Measurements from ENCODE around the gene CLPTM1L. TPM values are rescaled to one million over a fixed set of nuclear protein-coding genes. Genes with fewer than 3 reads are reported as not detected.

The CLPTM1L gene
- polyA plus RNA-seq, 1 donor from 2014 or later: 61.6 TPM

- no peaks in the 10 kb centered on the region for H3K27me3 ChIP-seq (ENCODE audit: insufficient read depth, low read depth, low read length)
- H4K20me1 ChIP-seq (ENCODE audit: insufficient read depth): no peaks in the 10 kb centered on the region
- no peaks in the 10 kb centered on the region for H3F3A ChIP-seq (ENCODE audit: insufficient read depth, low read length, poor library complexity, severe bottlenecking)
- no peaks in the 10 kb centered on the region for H3K79me2 ChIP-seq (replicated peaks; ENCODE audit: insufficient read depth, low read length)
- H3K9me3 ChIP-seq (ENCODE audit: low read length): peaks cover under 1% of the 10 kb centered on the region
- no peak overlapping the region for H2AFZ ChIP-seq (ENCODE audit: low read depth, low read length)
- no peak overlapping the region for H3K9ac ChIP-seq (ENCODE audit: low read length)
- H3K4me3 ChIP-seq (ENCODE audit: low read length): no peak overlapping the region
- no peak overlapping the region for H3K4me2 ChIP-seq (ENCODE audit: low read length)
- no peaks in the 10 kb centered on the region for H3K36me3 ChIP-seq (ENCODE audit: insufficient read depth, low read length)
- no peak overlapping the region for H3K27ac ChIP-seq (ENCODE audit: low read length)
- TF ChIP-seq RAD21 (conservative IDR thresholded peaks at IDR 0.05) (no peak), SMC3 (conservative IDR thresholded peaks at IDR 0.05; ENCODE audit: poor library complexity) (no peak), REST (IDR thresholded peaks at IDR 0.05; ENCODE audit: borderline replicate concordance) (no peak), MXI1 (conservative IDR thresholded peaks at IDR 0.05; ENCODE audit: poor library complexity, severe bottlenecking) (no peak), POLR2AphosphoS5 (IDR thresholded peaks at IDR 0.05) (no peak), CTCF (IDR thresholded peaks at IDR 0.05; ENCODE audit: poor library complexity, severe bottlenecking) (no peak), EP300 (conservative IDR thresholded peaks at IDR 0.05; ENCODE audit: poor library complexity, severe bottlenecking) (no peak), TAF1 (IDR thresholded peaks at IDR 0.05; ENCODE audit: low read depth) (no peak), EZH2 (IDR thresholded peaks at IDR 0.05; ENCODE audit: borderline replicate concordance, insufficient read depth, low read length, poor library complexity, severe bottlenecking) (no peak)
- no peaks in the 10 kb centered on the region for H3K9me2 ChIP-seq (ENCODE audit: insufficient read depth, low read length)
Measured at GRCh38 chr5:1268056-1268455, 76.8 kb downstream of the CLPTM1L start.

Small RNAs within 50 kb of the gene (small RNA-seq; reads per million reads assigned to genes)
- 0 to 0.20 (median 0) reads per million in 3 experiments for gene MIR4457

Other genes starting within 250 kb of the CLPTM1L start
- 3.1 and 4.5 TPM in 2 replicates for gene SLC12A7, start 233.0 kb downstream of the CLPTM1L start, polyA plus RNA-seq
- not detected in 2 replicates for gene SLC6A19, start 143.5 kb downstream of the CLPTM1L start, polyA plus RNA-seq
- not detected in 2 replicates for gene SLC6A18, start 119.7 kb downstream of the CLPTM1L start, polyA plus RNA-seq
- not detected in 2 replicates for gene TERT, start 50.0 kb downstream of the CLPTM1L start, polyA plus RNA-seq
- gene SLC6A3, start 100.3 kb upstream of the CLPTM1L start, polyA plus RNA-seq: 0.77 TPM in 1 of 2 replicates, not detected in the other
- gene LPCAT1, start 178.9 kb upstream of the CLPTM1L start, polyA plus RNA-seq: 61.8 and 63.4 TPM in 2 replicates

Data from neural cell (in vitro differentiated cells).